Measurements from ENCODE around the gene TBC1D20.
"Not testable (repeated sequence)": the region's sequence is repeated elsewhere in the genome, so short reads cannot be mapped to it uniquely, and the experiment has no call there.

The TBC1D20 gene

GRCh38 chr20:475463-476357 lies 13.4 kb upstream of the TBC1D20 start:
- DNase-seq (ENCODE audit: low spot score): no peak

- no peak for DNase-seq (ENCODE audit: low spot score)
These were observed 12.2 kb upstream of the TBC1D20 start for GRCh38 chr20:474581-474980.

DNA sequence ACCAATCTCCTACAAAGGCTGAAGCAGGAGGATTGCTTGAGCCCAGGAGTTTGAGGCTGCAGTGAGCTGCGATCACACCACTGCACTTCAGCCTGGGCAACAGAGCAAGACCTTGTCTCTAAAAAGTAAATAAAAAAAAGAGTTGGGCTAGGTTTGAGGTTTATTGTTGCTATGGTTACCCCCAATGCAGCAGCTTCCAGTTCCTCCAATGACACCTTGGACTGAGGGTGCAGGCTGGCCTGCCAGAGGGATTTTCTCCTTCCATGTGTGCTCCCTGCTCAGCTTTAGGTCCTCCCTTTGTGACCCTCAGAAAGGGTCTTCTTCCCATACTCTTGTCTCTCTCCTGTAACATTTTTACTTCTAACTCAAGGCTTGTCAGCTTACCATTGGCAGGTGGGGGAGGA lies 10.6 kb upstream of the TBC1D20 start:
- DNase-seq (ENCODE audit: low spot score): no peak

DNA sequence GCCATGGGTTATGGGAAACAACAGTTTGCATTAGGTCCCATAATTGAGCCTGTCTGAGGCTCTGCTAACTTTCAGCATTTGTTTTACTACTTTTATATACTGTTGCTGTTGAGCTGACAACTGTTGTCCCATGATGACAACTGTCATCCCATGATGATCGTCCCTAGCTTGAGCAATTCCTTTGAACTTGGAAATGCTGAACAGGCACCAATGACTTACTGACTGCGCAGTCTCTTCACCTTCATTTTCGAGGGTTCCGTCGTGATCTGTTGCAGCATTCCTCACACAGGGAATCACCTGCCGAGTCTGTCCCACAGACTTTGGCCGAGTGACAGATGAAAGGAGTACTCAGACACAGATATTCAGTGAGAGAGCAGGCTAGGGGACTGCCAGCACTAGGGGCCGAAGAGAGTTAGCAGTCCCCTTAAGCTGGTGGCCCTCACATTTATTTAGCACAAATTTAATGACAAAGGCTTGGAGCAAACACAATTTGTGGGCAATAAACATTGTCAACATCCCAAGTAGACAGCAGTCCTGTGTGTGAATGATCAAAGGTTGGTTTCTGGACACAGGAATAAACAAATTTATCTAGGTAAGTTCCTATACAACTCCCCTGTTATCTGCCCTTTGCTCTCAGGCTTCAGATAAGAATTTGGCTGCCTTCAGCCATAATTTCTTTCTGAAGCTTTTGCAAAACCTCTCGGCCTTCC lies 10.0 kb upstream of the TBC1D20 start:
- DNase-seq (ENCODE audit: low spot score): no peak

- no peak for DNase-seq (ENCODE audit: low spot score)
These were observed 7.6 kb upstream of the TBC1D20 start for GRCh38 chr20:469746-470490.

GRCh38 chr20:467755-468154 lies 5.4 kb upstream of the TBC1D20 start:
- DNase-seq (ENCODE audit: low spot score): no peak

GRCh38 chr20:461254-462198 lies 807 bp downstream of the TBC1D20 start:
- peak; percentile 63 for DNase-seq (ENCODE audit: low spot score)

- no peak for DNase-seq (ENCODE audit: low spot score)
These were observed 1.6 kb downstream of the TBC1D20 start for GRCh38 chr20:460707-461106.

DNA sequence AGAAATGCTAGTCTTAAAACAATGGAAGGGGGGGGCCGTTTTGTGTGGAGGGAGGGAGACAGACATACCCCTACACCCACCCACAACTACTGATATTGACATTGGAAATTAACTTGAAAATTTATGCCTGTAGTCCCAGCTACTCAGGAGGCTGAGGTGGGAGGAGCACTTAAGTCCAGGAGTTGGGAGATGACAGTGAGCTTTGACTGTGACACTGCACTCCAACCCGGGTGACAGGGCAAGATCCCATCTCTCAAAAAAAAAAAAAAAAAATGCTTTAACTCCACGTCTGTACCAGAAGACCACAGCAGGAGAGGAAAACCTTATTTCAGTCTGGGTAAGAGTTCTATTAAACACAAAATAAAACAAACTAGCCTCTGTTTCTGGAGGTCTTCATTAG lies 2.2 kb downstream of the TBC1D20 start:
- DNase-seq (ENCODE audit: low spot score): no peak

GRCh38 chr20:458776-459175 lies 3.6 kb downstream of the TBC1D20 start:
- DNase-seq (ENCODE audit: low spot score): no peak

DNA sequence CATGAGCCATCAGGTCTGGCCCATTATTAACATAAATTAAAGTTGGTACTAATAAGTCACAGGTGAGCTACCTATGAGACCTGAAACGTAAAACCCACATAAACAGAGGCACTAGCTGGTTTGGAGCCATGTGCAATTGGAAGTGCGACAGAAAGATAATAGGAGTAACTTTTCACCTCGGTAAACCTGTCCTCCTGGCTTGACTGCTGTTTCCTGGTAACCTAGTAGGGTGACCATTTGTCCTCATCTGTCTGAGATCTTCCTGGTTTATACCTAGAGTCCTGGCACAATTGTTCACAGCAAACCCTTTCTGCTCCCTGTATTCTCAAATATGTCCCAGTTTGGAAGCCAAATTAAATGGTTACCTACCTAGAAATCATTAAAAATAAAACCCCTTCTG lies 7.4 kb downstream of the TBC1D20 start:
- DNase-seq (ENCODE audit: low spot score): no peak

GRCh38 chr20:452021-452420 lies 10.3 kb downstream of the TBC1D20 start:
- not testable (repeated sequence) for DNase-seq (ENCODE audit: low spot score)

- no peak for DNase-seq (ENCODE audit: low spot score)
These were observed 16.6 kb downstream of the TBC1D20 start for GRCh38 chr20:445514-446336.

DNA sequence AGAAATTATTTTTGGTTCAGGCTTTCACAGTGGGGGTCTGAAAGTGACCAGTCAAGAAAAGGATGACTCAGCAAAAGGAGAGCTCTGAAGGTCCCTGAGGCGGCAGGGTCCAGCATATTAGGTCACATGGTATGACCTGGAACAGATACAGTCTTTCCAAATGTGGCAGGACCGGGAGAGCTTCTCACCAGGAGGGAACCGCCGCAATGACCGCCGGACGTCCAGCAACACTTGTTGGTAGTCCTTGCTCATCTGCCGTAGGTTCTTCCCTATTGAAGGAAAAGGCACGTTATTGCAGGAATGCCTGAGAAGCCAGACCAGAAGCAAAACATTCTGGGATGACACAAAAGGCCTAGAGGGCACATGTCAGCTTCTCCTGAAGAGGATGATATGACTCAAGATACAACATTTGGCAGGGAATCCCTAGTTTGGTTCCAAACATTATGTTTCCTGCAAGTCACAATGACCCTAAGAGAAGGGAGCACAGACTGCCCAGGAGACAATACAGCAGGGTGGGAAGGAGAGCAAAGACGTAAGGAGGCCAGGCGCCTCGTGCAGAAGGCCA lies 17.4 kb downstream of the TBC1D20 start:
- no peak for DNase-seq (ENCODE audit: low spot score)

DNA sequence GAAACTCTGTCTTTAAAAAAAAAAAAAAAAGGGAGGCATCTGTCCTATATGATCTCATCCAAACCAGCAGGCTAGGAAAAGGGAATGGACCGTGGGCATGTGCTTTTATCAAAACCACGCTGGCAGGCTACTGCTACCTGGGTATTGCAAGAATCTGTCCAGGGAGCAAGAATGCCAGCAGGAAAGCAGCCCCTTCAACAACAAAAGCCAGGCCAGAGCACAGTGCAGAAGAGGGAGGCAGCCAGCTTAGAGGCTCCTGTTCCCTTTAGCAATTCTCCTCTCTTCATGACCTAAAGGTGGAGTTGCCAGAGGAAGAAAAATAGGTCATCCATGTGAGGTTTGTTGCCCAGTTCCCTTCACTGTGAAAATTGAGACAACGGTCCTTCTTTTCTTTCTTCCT lies 18.2 kb downstream of the TBC1D20 start:
- no peak for DNase-seq (ENCODE audit: low spot score)

DNA sequence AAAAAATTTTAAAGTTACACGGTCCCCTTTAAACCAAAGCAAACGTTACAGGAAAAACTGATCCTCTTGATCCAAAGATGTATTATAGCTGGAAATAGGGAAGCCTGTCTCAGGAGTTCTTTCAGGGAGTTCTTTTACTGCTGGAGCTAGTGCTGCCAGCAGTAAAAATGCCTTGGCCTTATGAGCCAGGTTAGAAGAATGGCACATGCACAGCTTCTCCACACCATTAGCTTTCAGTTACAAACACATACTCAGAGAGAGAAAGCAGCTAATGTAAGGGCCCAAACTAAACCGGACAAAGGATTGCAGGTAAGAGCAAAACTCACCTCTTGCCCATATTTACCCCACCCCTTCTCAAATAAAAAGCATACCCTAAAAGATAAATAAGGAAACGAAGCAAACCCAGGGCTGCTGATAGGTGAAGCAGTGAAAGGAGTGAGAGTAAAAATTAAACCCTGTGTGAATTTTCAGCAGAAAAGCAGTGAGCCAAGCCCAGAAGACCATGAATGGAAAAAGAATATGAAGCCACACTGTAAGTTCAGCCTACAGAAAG lies 19.0 kb downstream of the TBC1D20 start:
- DNase-seq (ENCODE audit: low spot score): no peak

- DNase-seq (ENCODE audit: low spot score): no peak
These were observed 21.7 kb downstream of the TBC1D20 start for GRCh38 chr20:440636-441035.

DNA sequence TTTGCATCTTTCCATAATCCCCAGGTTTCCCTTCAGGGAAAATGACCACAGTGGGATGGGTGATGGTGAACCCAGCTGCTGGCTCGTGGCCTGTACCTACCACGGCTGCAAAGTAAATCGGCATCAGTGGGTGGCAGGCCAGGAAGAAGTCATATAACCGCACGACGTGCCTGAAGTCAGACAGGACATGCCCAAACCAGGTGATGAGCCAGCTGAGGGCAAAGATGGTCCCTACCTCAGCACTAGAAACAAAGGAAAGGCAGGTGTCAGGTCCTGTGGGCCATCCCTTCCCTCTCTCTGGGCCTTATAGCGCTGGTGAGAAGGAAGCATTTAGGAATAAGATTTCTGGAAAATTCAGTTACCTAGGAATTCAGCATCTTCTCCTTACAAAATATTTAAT lies 22.2 kb downstream of the TBC1D20 start:
- no peak for DNase-seq (ENCODE audit: low spot score)

- no peak for DNase-seq (ENCODE audit: low spot score)
These were observed 23.5 kb downstream of the TBC1D20 start for GRCh38 chr20:438571-439469.
